ENCODE results near the gene HYAL3. TPM values are rescaled to one million over a fixed set of nuclear protein-coding genes. Genes with fewer than 3 reads are reported as not detected.

Gene HYAL3
- total and polyA plus RNA-seq, 2 donors (not counting 1 experiment from before 2014, with no cell fraction given): 3.7 to 4.2 TPM

DNA sequence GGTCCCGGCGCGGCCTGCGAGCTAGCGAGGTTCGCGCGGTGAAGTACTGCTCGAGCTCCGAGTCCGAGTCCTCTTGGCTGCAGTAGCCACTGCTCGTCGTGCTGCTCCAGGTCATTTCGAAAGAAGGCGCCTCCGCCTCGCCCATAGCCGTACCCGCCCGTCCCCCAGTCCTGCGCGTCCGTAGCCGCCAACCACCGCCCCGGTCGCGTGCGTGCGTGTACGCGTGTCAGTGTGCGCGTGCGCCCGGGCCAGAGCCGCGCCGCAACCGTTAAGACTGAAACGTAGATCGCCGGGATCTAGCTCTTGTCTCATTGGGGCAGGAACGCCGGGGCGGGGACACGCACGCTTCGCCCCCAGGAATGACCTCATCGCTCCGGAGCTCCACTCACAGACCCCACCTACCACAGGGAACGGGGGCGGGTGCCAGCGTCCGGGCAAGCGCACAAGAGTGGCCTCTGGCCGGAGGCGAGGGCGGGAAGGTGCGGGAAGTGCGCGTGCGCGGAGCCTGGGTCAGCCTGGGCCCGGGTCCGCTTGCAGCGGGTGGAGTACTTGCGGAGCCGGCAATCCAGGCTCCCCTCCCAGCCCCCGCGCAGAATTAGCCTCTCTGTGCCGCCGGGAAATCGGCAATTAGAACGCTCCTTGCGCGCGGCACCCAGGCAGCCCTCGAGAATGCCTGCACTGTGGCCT lies 38.1 kb upstream of the HYAL3 start:
- Histone ChIP-seq H3K4me1 (ENCODE audit: control insufficient read depth in 2 of 2, insufficient read depth in 2 of 2, low read length in 2 of 2) (peaks cover 37 to 74% of the 10 kb centered on the region in 2 donors), H3K79me2 (ENCODE audit: control insufficient read depth, insufficient read depth, low read length) (peaks cover 66% of the 10 kb centered on the region), H3K36me3 (replicated peaks in 1 of 2; ENCODE audit: control extremely low read depth in 1 of 2, control insufficient read depth in 1 of 2, extremely low read depth in 1 of 2, insufficient read depth in 2 of 2, low read length in 1 of 2) (peaks cover 0 to 19% of the 10 kb centered on the region in 2 experiments), H4K20me1 (ENCODE audit: control insufficient read depth, insufficient read depth, low read length, poor library complexity, severe bottlenecking) (peaks cover 31% of the 10 kb centered on the region), H3K4me3 (ENCODE audit: control extremely low read depth in 1 of 5, extremely low read depth in 1 of 5, insufficient read depth in 1 of 5, low read depth in 2 of 5, low read length in 4 of 5) (peak overlapping the region; percentile 39 to 86 (median 68)), H3K9me3 (ENCODE audit: control extremely low read depth in 1 of 3, control insufficient read depth in 2 of 3, insufficient read depth in 1 of 3, low read length in 2 of 3) (no peaks in the 10 kb centered on the region), H2AFZ (ENCODE audit: insufficient read depth, low read depth, low read length, poor library complexity, severe bottlenecking) (peak overlapping the region; percentile 74), H3K27ac (ENCODE audit: low read length in 2 of 2) (peak overlapping the region; percentile 97 to 98), H3K27me3 (replicated peaks in 1 of 4; ENCODE audit: control extremely low read depth in 1 of 4, control insufficient read depth in 3 of 4, insufficient read depth in 4 of 4, low read length in 3 of 4) (no peaks in the 10 kb centered on the region), H3K4me2 (replicated peaks; ENCODE audit: low read depth, low read length, poor library complexity, severe bottlenecking) (peak overlapping the region; percentile 90), H3K9ac (ENCODE audit: low read length) (peak overlapping the region; percentile 89)
- peaks cover 55% of the 10 kb centered on the region for H3K4me1 Mint-ChIP-seq
- ChIA-PET POLR2A (interaction anchor here (0.5 to 6.1 kb wide), 19 partner anchors 8 to 1817 kb away, joined by 3 to 96 read pairs (median 6); partner anchors contain the start of genes ABHD14B, C3orf18, CYB561D2 and HEMK1), CTCF (interaction anchor here (0.7 to 3.9 kb wide), 19 partner anchors 10 to 279 kb away, joined by 3 to 37 read pairs (median 4); partner anchors contain the start of genes CYB561D2, HYAL2, HYAL3 and IFRD2)
- H3K4me3 Mint-ChIP-seq: peak overlapping the region; percentile 96
- TF ChIP-seq EZH2 (IDR thresholded peaks at IDR 0.05; ENCODE audit: borderline replicate concordance, insufficient read depth, low read depth, low read length, poor library complexity, severe bottlenecking): no peak
- TF ChIP-seq, protein P1, sequence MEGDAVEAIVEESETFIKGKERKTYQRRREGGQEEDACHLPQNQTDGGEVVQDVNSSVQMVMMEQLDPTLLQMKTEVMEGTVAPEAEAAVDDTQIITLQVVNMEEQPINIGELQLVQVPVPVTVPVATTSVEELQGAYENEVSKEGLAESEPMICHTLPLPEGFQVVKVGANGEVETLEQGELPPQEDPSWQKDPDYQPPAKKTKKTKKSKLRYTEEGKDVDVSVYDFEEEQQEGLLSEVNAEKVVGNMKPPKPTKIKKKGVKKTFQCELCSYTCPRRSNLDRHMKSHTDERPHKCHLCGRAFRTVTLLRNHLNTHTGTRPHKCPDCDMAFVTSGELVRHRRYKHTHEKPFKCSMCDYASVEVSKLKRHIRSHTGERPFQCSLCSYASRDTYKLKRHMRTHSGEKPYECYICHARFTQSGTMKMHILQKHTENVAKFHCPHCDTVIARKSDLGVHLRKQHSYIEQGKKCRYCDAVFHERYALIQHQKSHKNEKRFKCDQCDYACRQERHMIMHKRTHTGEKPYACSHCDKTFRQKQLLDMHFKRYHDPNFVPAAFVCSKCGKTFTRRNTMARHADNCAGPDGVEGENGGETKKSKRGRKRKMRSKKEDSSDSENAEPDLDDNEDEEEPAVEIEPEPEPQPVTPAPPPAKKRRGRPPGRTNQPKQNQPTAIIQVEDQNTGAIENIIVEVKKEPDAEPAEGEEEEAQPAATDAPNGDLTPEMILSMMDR (IDR thresholded peaks at IDR 0.05): no peak
- no peaks in the 10 kb centered on the region for H3K27me3 Mint-ChIP-seq
- WGBS (ENCODE audit: insufficient coverage): under 1% methylated on average over 79 of the region's 79 CpGs
- DNase-seq: peak; percentile 97
- H3K9me3 Mint-ChIP-seq (ENCODE audit: insufficient read depth): no peaks in the 10 kb centered on the region
- peak overlapping the region; percentile 99 for H3K27ac Mint-ChIP-seq
- intact Hi-C loops (cut with micrococcal nuclease): loop anchor here (1.0 to 5.0 kb wide), 8 partner anchors 8 to 100 kb away; partner anchors contain the start of genes CYB561D2, GNAI2, HYAL3 and NAA80
- ATAC-seq (ENCODE audit: low read depth): peak; percentile 84

Measured in B cell (primary cell).